ENCODE data around the gene PRF1. TPM values are rescaled to one million over a fixed set of nuclear protein-coding genes. Genes with fewer than 3 reads are reported as not detected.

Gene PRF1
- total and polyA plus RNA-seq, 4 donors = 2.5 to 3.1 (median 2.8) TPM

DNA sequence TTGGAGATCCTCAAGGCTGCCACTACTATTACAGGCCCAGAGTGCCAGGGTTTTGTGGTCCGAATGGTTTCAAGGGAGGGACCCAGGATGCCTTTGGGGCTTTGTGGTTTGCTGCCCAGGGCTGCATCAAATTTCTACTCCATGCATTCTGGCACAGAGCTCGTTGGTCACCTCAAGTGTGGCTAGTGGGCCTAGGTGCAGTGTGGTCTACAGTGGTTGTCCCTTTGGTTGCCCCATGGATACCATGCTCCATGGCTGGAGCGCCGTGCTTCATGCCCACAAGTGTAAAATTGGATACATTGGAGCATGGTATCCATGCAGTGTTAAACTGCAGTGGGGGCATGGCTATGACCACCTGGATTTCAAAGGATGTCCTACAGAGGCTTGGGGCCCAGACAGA lies 5.4 kb upstream of the PRF1 start:
- H3K9me3 ChIP-seq (ENCODE audit: control insufficient read depth in 4 of 4, low read length in 3 of 4) = no peaks in the 10 kb centered on the region
- 90% methylated on average over 4 of the region's 4 CpGs for WGBS
- no peak overlapping the region for H3K4me3 ChIP-seq (ENCODE audit: low read depth in 1 of 3, low read length in 3 of 3)
- H3K9ac ChIP-seq (ENCODE audit: low read depth in 1 of 2, low read length in 2 of 2) = no peak overlapping the region
- no peak for DNase-seq (ENCODE audit: low spot score)
- TF ChIP-seq JUND (IDR thresholded peaks at IDR 0.05) = no peak
- no peak for TF ChIP-seq GABPA (IDR thresholded peaks at IDR 0.05 in 1 of 2, conservative IDR thresholded peaks at IDR 0.05 in 1 of 2)
- TF ChIP-seq RAD21 (IDR thresholded peaks at IDR 0.05) = no peak
- no peaks in the 10 kb centered on the region for H3K27me3 ChIP-seq (ENCODE audit: control insufficient read depth in 4 of 4, insufficient read depth in 4 of 4, low read length in 3 of 4)
- no peaks in the 10 kb centered on the region for H3K4me1 ChIP-seq (ENCODE audit: control insufficient read depth in 4 of 4, insufficient read depth in 4 of 4, low read length in 3 of 4)
- no peaks in the 10 kb centered on the region for H3K36me3 ChIP-seq (ENCODE audit: control insufficient read depth in 4 of 4, insufficient read depth in 3 of 4, low read depth in 1 of 4, low read length in 3 of 4)
- no peak overlapping the region for H3K27ac ChIP-seq (ENCODE audit: low read depth in 1 of 2, low read length in 2 of 2)

DNA sequence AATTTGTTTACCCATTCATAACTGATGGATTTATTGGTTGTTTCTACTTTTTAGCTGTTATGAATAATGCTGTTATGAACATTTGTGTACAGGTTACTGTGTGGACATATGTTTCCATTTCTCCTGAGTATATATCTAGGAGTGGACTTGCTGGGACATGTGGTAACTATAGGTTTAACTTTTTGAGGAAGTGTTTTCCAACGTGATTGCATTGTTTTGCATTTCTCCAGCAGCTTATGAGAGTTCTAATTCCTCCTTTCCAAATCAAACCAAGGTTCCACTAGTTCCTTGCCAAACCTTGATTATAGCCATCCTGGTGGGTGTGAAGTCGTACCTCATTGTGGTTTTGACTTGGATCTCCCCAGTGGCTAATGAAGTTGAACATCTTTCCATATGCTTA lies 2.6 kb upstream of the PRF1 start:
- TF ChIP-seq EGR1 (IDR thresholded peaks at IDR 0.05; ENCODE audit: low read depth in 2 of 2) (no peak), JUND (IDR thresholded peaks at IDR 0.05) (no peak), FOXA2 (IDR thresholded peaks at IDR 0.05) (no peak), NR2F2 (IDR thresholded peaks at IDR 0.05) (no peak), YY1 (IDR thresholded peaks at IDR 0.05) (no peak), TAF1 (conservative IDR thresholded peaks at IDR 0.05) (no peak), FOXA1 (IDR thresholded peaks at IDR 0.05) (no peak), HNF4G (IDR thresholded peaks at IDR 0.05) (no peak), RAD21 (IDR thresholded peaks at IDR 0.05) (no peak), RXRA (IDR thresholded peaks at IDR 0.05) (no peak), HNF4A (conservative IDR thresholded peaks at IDR 0.05) (no peak), SP1 (IDR thresholded peaks at IDR 0.05) (no peak)
- TF ChIP-seq, protein P1, sequence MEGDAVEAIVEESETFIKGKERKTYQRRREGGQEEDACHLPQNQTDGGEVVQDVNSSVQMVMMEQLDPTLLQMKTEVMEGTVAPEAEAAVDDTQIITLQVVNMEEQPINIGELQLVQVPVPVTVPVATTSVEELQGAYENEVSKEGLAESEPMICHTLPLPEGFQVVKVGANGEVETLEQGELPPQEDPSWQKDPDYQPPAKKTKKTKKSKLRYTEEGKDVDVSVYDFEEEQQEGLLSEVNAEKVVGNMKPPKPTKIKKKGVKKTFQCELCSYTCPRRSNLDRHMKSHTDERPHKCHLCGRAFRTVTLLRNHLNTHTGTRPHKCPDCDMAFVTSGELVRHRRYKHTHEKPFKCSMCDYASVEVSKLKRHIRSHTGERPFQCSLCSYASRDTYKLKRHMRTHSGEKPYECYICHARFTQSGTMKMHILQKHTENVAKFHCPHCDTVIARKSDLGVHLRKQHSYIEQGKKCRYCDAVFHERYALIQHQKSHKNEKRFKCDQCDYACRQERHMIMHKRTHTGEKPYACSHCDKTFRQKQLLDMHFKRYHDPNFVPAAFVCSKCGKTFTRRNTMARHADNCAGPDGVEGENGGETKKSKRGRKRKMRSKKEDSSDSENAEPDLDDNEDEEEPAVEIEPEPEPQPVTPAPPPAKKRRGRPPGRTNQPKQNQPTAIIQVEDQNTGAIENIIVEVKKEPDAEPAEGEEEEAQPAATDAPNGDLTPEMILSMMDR (IDR thresholded peaks at IDR 0.05; ENCODE audit: low read depth, low read length, missing input control) = no peak
- TF ChIP-seq, protein P2, sequence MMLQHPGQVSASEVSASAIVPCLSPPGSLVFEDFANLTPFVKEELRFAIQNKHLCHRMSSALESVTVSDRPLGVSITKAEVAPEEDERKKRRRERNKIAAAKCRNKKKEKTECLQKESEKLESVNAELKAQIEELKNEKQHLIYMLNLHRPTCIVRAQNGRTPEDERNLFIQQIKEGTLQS (IDR thresholded peaks at IDR 0.05) = no peak
- TF ChIP-seq, protein P3, sequence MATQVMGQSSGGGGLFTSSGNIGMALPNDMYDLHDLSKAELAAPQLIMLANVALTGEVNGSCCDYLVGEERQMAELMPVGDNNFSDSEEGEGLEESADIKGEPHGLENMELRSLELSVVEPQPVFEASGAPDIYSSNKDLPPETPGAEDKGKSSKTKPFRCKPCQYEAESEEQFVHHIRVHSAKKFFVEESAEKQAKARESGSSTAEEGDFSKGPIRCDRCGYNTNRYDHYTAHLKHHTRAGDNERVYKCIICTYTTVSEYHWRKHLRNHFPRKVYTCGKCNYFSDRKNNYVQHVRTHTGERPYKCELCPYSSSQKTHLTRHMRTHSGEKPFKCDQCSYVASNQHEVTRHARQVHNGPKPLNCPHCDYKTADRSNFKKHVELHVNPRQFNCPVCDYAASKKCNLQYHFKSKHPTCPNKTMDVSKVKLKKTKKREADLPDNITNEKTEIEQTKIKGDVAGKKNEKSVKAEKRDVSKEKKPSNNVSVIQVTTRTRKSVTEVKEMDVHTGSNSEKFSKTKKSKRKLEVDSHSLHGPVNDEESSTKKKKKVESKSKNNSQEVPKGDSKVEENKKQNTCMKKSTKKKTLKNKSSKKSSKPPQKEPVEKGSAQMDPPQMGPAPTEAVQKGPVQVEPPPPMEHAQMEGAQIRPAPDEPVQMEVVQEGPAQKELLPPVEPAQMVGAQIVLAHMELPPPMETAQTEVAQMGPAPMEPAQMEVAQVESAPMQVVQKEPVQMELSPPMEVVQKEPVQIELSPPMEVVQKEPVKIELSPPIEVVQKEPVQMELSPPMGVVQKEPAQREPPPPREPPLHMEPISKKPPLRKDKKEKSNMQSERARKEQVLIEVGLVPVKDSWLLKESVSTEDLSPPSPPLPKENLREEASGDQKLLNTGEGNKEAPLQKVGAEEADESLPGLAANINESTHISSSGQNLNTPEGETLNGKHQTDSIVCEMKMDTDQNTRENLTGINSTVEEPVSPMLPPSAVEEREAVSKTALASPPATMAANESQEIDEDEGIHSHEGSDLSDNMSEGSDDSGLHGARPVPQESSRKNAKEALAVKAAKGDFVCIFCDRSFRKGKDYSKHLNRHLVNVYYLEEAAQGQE (IDR thresholded peaks at IDR 0.05) = no peak
- TF ChIP-seq, protein P4, sequence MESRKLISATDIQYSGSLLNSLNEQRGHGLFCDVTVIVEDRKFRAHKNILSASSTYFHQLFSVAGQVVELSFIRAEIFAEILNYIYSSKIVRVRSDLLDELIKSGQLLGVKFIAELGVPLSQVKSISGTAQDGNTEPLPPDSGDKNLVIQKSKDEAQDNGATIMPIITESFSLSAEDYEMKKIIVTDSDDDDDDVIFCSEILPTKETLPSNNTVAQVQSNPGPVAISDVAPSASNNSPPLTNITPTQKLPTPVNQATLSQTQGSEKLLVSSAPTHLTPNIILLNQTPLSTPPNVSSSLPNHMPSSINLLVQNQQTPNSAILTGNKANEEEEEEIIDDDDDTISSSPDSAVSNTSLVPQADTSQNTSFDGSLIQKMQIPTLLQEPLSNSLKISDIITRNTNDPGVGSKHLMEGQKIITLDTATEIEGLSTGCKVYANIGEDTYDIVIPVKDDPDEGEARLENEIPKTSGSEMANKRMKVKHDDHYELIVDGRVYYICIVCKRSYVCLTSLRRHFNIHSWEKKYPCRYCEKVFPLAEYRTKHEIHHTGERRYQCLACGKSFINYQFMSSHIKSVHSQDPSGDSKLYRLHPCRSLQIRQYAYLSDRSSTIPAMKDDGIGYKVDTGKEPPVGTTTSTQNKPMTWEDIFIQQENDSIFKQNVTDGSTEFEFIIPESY (IDR thresholded peaks at IDR 0.05) = no peak
- 78% methylated on average over 2 of the region's 2 CpGs for WGBS
- Histone ChIP-seq H3K27ac (ENCODE audit: low read depth in 1 of 2, low read length in 2 of 2) (no peak overlapping the region), H3K36me3 (ENCODE audit: control insufficient read depth in 4 of 4, insufficient read depth in 3 of 4, low read depth in 1 of 4, low read length in 3 of 4) (no peaks in the 10 kb centered on the region), H3K27me3 (ENCODE audit: control insufficient read depth in 4 of 4, insufficient read depth in 4 of 4, low read length in 3 of 4) (no peaks in the 10 kb centered on the region), H3K9ac (ENCODE audit: low read depth in 1 of 2, low read length in 2 of 2) (no peak overlapping the region), H3K9me3 (ENCODE audit: control insufficient read depth in 4 of 4, low read length in 3 of 4) (no peaks in the 10 kb centered on the region), H3K4me3 (ENCODE audit: low read depth in 1 of 3, low read length in 3 of 3) (no peak overlapping the region), H3K4me1 (ENCODE audit: control insufficient read depth in 4 of 4, insufficient read depth in 4 of 4, low read length in 3 of 4) (no peaks in the 10 kb centered on the region)
- no peak for DNase-seq (ENCODE audit: low spot score)
